OCI-LY7 (cell line): Measurements from ENCODE around the gene DAND5.
"Not testable (repeated sequence)": the region's sequence is repeated elsewhere in the genome, so short reads cannot be mapped to it uniquely, and the experiment has no call there.

Experiments used
- EZH2phosphoT487 ChIP-seq: fragments of 200-600 bp; sonication (generic); IDR thresholded peaks from 2 replicates; pipeline ENCODE4 v1.6.1; 2018; ENCODE audit warnings: low read depth, borderline replicate concordance, mild to moderate bottlenecking, mixed run types, antibody characterized with exemption, low read length, moderate library complexity, mixed read lengths
- TF ChIP-seq, protein P1 (sequence below): fragments of 200-600 bp; sonication (generic); conservative IDR thresholded peaks from 2 replicates; pipeline ENCODE4 v1.5.1; 2014; ENCODE audit warnings: mild to moderate bottlenecking, antibody characterized with exemption, low read length, moderate library complexity, mixed read lengths

DNA sequence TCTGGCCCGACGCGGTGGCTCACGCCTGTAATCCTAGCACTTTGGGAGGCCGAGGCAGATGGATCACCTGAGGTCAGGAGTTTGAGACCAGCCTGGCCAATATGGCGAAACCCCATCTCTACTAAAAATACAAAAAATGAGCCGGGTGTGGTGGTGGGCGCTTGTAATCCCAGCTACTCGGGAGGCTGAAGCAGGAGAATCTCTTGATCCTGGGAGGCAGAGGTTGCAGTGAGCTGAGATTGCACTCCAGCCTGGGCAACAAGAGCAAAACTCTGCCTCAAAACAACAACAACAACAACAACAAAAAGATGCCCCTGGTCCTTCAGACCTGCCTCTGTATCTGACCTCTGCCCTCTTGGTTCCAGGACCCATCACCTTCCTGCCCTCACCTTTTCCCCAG lies 13.8 kb upstream of the DAND5 start:
- TF ChIP-seq, protein P1, sequence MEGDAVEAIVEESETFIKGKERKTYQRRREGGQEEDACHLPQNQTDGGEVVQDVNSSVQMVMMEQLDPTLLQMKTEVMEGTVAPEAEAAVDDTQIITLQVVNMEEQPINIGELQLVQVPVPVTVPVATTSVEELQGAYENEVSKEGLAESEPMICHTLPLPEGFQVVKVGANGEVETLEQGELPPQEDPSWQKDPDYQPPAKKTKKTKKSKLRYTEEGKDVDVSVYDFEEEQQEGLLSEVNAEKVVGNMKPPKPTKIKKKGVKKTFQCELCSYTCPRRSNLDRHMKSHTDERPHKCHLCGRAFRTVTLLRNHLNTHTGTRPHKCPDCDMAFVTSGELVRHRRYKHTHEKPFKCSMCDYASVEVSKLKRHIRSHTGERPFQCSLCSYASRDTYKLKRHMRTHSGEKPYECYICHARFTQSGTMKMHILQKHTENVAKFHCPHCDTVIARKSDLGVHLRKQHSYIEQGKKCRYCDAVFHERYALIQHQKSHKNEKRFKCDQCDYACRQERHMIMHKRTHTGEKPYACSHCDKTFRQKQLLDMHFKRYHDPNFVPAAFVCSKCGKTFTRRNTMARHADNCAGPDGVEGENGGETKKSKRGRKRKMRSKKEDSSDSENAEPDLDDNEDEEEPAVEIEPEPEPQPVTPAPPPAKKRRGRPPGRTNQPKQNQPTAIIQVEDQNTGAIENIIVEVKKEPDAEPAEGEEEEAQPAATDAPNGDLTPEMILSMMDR: not testable (repeated sequence)
- not testable (repeated sequence) for TF ChIP-seq EZH2phosphoT487
